Measurements from ENCODE around the gene SYNGAP1.

- TF ChIP-seq, protein P1, sequence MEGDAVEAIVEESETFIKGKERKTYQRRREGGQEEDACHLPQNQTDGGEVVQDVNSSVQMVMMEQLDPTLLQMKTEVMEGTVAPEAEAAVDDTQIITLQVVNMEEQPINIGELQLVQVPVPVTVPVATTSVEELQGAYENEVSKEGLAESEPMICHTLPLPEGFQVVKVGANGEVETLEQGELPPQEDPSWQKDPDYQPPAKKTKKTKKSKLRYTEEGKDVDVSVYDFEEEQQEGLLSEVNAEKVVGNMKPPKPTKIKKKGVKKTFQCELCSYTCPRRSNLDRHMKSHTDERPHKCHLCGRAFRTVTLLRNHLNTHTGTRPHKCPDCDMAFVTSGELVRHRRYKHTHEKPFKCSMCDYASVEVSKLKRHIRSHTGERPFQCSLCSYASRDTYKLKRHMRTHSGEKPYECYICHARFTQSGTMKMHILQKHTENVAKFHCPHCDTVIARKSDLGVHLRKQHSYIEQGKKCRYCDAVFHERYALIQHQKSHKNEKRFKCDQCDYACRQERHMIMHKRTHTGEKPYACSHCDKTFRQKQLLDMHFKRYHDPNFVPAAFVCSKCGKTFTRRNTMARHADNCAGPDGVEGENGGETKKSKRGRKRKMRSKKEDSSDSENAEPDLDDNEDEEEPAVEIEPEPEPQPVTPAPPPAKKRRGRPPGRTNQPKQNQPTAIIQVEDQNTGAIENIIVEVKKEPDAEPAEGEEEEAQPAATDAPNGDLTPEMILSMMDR (IDR thresholded peaks at IDR 0.05) = no peak
- no peak for TF ChIP-seq REST (IDR thresholded peaks at IDR 0.05; ENCODE audit: insufficient read depth in 1 of 2, low read depth in 2 of 2, low read length in 1 of 2)
- TF ChIP-seq POLR2AphosphoS5 (IDR thresholded peaks at IDR 0.05; ENCODE audit: low read depth, low read length) = no peak
- no peak for TF ChIP-seq TCF7L2 (IDR thresholded peaks at IDR 0.05; ENCODE audit: low read depth, low read length)
These were observed at the start of gene SYNGAP1 for GRCh38 chr6:33419580-33420490.

All from Panc1 (cell line).